ENCODE data around the gene SCYGR7. TPM values are rescaled to one million over a fixed set of nuclear protein-coding genes. Genes with fewer than 3 reads are reported as not detected.
"Not testable (repeated sequence)": the region's sequence is repeated elsewhere in the genome, so short reads cannot be mapped to it uniquely, and the experiment has no call there.

SCYGR7 gene
- total RNA-seq, 2 donors from 2014 or later = not detected

DNA sequence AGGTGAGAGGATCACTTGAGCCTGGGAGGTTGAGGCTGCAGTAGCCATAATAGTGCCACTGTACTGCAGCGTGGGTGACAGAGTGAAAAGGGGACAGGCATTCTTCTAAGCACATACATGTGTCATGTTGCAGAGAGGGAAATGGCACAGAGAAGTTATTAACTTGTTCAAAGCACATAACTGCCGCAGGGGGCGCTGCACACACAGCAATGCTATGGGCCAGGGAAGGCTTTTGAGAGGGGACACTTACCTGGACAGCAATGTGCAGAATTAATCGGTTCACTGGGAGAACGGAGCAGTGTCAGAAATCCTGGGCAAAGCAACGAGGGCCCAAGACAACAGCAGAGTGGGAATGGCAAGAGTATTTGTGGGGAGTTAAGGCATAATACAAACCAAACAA lies 19.9 kb downstream of the SCYGR7 start:
- DNase-seq (ENCODE audit: low spot score) = no peak
- intact Hi-C loops (cut with DNase I) = no loop called here

DNA sequence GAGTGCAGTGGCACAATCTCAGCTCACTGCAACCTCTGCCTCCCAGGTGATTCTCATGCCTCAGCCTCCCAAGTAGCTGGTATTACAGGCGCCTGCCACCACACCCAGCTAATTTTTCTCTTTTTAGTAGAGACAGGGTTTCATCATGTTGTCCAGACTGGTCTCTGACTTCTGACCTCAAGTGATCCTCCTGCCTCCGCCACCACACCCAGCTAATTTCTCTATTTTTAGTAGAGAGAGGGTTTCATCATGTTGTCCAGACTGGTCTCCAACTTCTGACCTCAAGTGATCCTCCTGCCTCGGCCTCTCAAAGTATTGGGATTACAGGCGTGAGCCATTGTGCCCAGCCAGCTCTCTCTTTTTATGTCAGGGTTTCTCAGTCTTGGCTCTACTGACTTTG lies 28.1 kb downstream of the SCYGR7 start:
- intact Hi-C loops (cut with DNase I); DNase-seq (ENCODE audit: low spot score): not testable (repeated sequence)

DNA sequence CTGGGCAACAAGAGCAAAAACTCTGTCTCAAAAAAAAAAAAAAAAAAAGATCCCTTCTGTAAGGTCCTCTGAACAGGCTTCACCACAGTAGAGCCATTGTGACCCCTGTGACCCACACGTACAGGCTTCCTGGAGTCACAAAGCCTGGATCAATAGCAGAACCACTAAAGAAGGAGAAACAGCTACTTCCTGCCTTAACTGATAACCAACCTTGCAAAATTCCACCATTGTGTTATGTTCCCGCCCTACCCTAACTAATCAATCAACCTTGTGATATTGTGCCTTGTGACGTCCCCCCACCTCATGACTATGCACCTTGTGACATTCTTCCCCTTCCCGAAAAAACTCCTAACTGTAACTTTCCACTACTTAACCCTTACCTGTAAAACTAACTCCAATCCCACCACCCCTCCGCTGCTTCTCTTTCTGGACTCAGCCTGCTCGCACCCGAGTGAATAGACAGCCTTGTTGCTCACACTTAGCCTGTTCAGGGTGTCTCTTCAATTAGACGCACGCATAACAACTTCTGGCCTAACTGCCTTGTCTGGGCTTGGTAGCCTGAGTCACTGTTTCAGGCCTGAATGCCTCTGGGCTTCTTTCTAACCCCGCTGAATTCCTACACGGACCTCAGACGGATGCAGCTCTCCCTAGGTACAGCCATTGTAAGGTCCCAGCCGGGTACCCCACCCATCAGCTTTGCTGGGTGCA lies 31.4 kb downstream of the SCYGR7 start:
- no peak for DNase-seq (ENCODE audit: low spot score)
- intact Hi-C loops (cut with DNase I) = loop anchor here (10.0 kb wide), 2 partner anchors 95 to 355 kb away; partner anchors contain the start of gene SCYGR5 (in 1 of the 2)

DNA sequence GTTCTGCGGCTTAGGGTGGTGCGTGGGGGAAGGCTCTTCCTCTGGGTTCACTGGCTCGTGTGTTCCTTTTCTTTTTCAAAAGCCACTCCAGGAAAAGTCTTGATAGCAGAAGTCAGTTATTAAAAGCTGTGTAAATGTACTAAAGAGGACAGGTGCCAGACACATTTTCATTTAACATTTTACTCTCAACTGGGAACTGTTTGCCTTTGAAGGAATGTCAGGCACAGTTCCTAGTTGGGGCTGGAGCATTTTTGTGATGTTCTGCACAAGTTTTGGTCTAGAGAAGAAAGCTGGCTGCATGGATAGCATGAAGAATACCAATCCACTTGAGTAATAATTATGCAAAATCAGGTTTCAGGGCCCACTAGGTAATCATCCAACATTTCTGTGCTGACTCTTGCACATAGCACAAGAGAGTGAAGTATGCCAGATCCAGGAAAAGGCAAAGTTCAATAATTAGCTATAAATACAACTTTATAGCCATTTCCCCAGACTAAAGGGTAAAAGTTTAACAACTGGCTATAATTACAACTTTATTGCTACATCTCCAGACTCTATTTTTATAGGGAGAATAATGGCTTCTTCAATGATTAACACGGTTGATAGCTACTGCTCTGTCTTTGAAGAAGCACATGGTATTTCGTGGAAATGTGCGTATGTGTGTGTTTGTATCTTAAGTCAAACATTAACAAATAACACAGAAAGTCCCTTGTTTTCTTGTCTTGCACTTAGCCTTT lies 33.8 kb downstream of the SCYGR7 start:
- intact Hi-C loops (cut with DNase I) = loop anchor here (10.0 kb wide), 2 partner anchors 97 to 357 kb away; partner anchors contain the start of gene SCYGR5 (in 1 of the 2)
- DNase-seq (ENCODE audit: low spot score) = no peak

DNA sequence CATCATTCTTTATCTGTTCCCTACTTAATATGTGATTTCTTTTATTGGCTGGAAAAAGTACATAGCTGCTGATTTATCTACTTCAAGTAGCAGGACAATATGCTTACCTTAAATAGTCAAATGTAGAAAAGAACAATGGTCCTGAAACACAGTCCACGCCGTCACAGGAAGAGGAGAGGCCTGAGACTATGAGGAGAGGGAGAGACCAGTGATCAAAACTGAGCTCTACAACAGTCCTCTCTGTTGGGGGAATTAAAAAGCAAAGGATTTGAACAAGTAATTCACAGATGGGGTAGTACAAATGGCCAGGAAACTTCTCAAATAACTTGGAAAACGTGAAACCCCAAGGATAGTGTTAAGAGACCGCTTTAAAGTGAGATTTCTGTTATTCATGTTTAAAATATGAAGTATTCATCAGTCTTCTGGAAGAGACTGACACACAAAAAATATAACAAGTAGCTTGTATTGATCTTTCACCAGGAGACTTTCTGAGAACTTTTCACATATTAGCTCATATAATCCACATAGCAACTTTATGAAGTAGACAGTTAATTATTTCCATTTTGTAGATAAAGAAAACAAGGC lies 37.7 kb downstream of the SCYGR7 start:
- intact Hi-C loops (cut with DNase I) = loop anchor here (10.0 kb wide), 2 partner anchors 101 to 361 kb away; partner anchors contain the start of gene SCYGR5 (in 1 of the 2)
- DNase-seq (ENCODE audit: low spot score) = no peak

DNA sequence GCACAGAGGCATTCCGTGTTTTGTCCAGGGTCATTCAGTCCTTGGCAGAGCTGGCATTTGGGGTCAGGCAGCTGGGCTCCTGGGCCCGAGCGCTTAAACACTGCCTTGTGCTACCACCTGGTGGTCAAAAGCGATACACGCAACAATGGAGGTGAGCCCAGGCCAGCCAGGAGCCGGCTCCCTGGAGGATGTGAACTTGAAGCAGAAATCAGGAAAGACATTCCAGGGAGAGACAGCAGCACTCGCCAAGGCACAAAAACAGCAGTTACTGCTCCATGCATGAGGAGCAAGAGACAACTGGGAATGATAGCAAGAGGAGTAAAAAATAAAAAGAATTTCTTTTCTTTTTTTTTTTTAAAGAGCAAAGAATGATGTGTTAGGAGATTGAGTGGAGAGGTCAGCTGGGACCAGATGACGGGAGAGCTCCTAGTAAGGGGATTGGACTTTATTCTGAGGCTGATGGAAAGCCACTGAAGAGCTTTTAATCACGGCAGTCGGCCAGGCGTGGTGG lies 38.3 kb downstream of the SCYGR7 start:
- intact Hi-C loops (cut with DNase I) = loop anchor here (10.0 kb wide), 2 partner anchors 102 to 362 kb away; partner anchors contain the start of gene SCYGR5 (in 1 of the 2)
- peak; percentile 92 for DNase-seq (ENCODE audit: low spot score)

DNA sequence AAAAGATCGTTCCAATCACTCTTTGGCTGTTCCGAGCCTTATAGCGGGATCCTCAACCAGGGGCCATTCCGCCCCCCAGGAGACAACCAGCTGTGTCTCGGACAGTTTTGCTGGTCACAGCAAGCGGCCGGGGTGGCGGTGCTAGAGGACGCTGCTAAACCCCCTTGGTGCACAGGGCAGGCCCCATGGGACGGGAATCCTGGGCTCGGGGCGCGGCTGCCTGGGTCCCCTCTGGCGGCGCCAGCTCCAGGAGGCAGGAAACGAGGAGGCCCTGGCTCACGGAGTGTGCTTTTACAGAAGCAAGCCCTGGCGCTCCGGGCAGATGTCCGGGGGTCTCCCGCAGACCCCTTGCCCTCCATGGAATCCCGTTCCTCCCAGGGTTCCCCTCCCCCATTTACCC lies 39.7 kb downstream of the SCYGR7 start:
- DNase-seq (ENCODE audit: low spot score) = no peak
- intact Hi-C loops (cut with DNase I) = loop anchor here (10.0 kb wide), 2 partner anchors 103 to 363 kb away; partner anchors contain the start of gene SCYGR5 (in 1 of the 2)

DNA sequence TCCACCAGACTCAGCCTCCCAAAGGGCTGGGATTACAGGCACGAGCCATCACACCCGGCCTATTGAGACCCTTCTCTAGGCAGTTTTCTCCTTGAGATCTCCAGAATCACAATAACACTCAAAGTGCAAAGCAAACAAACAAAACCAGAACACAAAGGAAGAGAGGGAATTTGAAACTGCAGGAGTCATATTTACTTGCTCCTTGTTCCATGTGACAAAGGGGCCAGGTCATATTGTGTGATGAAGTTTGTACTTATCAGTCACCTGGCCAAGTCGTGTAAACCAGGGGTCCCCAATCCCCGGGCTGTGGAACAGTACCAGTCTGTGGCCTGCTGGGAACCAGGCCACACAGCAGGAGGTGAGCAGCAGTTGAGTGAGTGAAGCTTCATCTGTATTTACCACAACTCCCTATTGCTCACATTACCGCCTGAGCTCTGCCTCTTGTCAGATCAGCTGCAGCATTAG lies 44.1 kb downstream of the SCYGR7 start:
- intact Hi-C loops (cut with DNase I) = loop anchor here in 1 of 2 donors (5.0 kb wide), 1 partner anchor 110 kb away; no protein-coding TSS in a partner anchor
- no peak for DNase-seq (ENCODE audit: low spot score)

DNA sequence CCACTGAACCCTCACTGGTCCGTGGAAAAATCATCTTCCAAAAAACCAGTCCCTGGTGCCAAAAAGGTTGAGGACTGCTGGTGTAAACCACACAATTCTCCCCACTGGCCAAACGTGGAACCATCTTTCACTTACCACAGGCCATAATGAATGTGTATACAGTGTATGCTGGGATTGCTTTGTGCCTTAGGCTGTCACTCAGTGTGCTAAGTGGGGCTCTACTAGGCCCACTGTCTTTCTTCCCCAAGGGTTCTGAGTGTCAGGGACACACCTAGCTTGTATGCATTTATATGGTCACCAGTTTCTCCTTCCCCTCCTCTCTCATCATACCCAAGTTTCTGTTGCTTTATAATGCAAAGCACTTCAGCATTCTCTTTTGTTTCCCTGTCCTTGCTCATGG lies 44.8 kb downstream of the SCYGR7 start:
- DNase-seq (ENCODE audit: low spot score) = no peak
- intact Hi-C loops (cut with DNase I) = loop anchor here in 1 of 2 donors (5.0 kb wide), 1 partner anchor 111 kb away; no protein-coding TSS in a partner anchor

DNA sequence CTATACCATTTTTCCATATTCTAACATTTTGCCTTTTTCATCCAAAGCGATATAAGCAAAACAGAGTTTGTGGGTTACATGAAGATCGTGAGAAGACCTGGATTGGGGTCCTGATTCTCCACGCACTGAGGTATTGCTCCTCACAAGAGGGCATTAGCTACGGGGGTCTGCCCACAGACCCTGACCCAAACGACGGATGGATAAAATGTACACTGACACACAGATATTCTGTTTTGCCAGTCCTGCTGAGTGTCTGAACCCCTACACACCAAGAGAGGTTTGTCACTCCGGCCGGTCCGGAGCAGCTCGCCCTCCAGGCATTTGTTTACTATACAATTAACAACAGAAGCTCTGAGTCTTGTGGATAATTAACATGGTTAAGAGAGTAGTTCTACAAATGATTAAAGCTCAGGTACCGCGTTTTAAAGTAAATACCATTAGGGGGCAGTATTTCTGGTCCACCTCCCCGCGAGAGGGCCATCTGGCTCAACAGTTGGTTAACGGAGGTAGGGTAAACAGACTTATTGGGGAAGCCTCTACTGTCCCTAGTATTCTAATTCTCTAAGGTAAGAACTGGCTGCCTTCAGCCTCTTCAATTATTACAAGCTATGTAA lies 46.0 kb downstream of the SCYGR7 start:
- no peak for DNase-seq (ENCODE audit: low spot score)
- intact Hi-C loops (cut with DNase I) = loop anchor here in 1 of 2 donors (5.0 kb wide), 1 partner anchor 112 kb away; no protein-coding TSS in a partner anchor

DNA sequence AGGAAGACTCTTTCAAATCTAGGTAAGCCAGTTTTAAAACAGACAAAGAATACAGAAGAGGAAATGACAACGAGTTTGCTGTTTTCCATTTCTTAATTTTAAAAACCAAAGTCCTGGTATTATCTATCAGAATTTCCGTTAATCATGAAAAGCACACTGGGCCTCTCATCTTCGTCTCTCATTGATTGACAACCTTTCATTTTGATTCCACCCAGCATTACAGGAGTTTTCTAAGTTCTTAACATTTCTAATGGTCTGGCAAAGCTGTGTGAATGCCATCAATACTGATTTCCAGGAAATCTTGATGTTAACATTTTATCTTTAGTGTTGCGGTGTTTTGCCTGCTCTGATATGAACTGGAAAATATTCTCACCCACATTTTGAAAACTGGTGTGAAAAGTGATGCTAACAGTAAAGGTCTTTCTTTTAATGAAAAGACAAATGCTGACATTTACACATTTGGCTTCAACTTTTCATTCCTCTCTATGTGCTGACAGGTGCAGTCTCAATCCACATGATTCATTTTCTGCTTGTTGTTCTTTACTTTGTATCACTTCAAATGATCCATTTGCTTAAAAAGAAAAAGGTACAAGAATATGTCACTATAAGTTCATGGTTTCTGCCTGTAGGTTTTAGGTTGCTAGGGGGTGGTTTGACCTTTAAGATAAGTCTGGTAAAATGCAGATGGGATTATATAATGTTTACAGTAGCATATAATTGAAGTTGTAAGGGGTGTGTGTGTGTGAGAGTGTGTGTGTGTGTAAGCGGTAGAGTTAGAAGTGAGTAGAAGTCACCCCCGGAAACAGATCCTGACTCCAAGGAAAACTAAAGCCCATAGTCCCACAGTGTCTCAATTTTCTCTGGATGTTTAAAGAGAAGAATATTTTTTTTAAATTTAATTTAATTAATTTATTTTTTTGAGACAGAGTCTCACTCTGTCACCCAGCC lies 47.0 kb downstream of the SCYGR7 start:
- intact Hi-C loops (cut with DNase I) = loop anchor here in 1 of 2 donors (5.0 kb wide), 1 partner anchor 113 kb away; no protein-coding TSS in a partner anchor
- DNase-seq (ENCODE audit: low spot score) = no peak

Other genes starting within 250 kb of the SCYGR7 start
- not detected for gene SCYGR2, start 129.4 kb upstream of the SCYGR7 start, total RNA-seq
- not detected for gene SCYGR3, start 113.5 kb upstream of the SCYGR7 start, total RNA-seq
- not detected for gene SCYGR4, start 110.8 kb upstream of the SCYGR7 start, total RNA-seq
- not detected for gene SCYGR5, start 61.5 kb upstream of the SCYGR7 start, total RNA-seq
- gene SLC19A3, start 10.3 kb upstream of the SCYGR7 start, total RNA-seq = 1 to 10 TPM; 2.3 to 2.4 TPM
- gene SCYGR6, start 3.6 kb upstream of the SCYGR7 start, total RNA-seq = not detected
- not detected for gene SCYGR8, start 17.6 kb downstream of the SCYGR7 start, total RNA-seq
- gene CCL20, start 85.5 kb downstream of the SCYGR7 start, total RNA-seq = not detected
- gene DAW1, start 143.3 kb downstream of the SCYGR7 start, total RNA-seq = under 1 TPM in 1 of 2 donors, not detected in 1; 0.37 TPM